DND-41 (cell line): ENCODE measurements around the gene TYW1B.

Experiments
- CTCF ChIP-seq: IDR thresholded peaks from 2 replicates; pipeline ENCODE4 v1.5.1; 2012; ENCODE audit warnings: borderline replicate concordance, low read length, moderate library complexity, mild to moderate bottlenecking; ENCODE audit not compliant: poor library complexity, severe bottlenecking; ENCODE audit errors: extremely low read depth
- EZH2 ChIP-seq: IDR thresholded peaks from 3 replicates; pipeline ENCODE4 v1.6.1; 2012; ENCODE audit warnings: borderline replicate concordance, low read depth, mild to moderate bottlenecking, moderate library complexity, low read length, inconsistent platforms; ENCODE audit not compliant: severe bottlenecking

- TF ChIP-seq CTCF, result no peak
- TF ChIP-seq EZH2, result no peak
Observed at GRCh38 chr7:72540106-72540611, 287.8 kb downstream of the TYW1B start.
